Measurements from ENCODE around the gene MTFMT.
A peak's percentile ranks its signal among the peaks of the same experiment; 100 is the strongest.

The MTFMT gene

DNA sequence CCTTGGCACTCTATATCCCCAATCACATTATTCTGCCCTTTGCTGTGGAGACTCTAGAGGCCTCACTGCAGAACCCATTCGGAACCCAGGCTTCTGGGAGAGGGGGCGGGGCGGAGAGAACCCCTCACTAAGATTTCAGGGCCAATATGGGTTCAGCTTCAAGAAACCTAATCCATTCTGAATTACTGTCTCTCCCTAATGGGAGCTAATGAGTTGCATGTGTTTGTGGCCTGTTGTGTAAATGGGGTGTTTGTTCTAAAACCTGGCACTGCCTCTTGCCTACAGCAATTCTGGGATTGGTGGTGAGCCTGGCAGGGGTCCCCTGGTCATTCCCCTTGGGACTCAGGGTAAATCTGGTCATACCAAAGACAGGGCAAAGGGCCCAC lies 39.0 kb upstream of the MTFMT start:
- no peaks in the 10 kb centered on the region for H3K9me3 ChIP-seq (ENCODE audit: severe bottlenecking)
- no peak overlapping the region for H3K27ac ChIP-seq (ENCODE audit: poor library complexity, severe bottlenecking)
- ATAC-seq (ENCODE audit: low read depth) (no peak), DNase-seq (ENCODE audit: low spot score) (no peak)
- no peak for TF ChIP-seq CTCF (IDR thresholded peaks at IDR 0.05; ENCODE audit: poor library complexity, severe bottlenecking)
- H3K4me3 ChIP-seq (ENCODE audit: severe bottlenecking): no peak overlapping the region
- peaks cover 30% of the 10 kb centered on the region for H3K27me3 ChIP-seq (ENCODE audit: insufficient read depth, poor library complexity, severe bottlenecking)
- H3K4me1 ChIP-seq (ENCODE audit: insufficient read depth, poor library complexity, severe bottlenecking): no peaks in the 10 kb centered on the region
- H3K36me3 ChIP-seq (ENCODE audit: low read depth): no peaks in the 10 kb centered on the region

DNA sequence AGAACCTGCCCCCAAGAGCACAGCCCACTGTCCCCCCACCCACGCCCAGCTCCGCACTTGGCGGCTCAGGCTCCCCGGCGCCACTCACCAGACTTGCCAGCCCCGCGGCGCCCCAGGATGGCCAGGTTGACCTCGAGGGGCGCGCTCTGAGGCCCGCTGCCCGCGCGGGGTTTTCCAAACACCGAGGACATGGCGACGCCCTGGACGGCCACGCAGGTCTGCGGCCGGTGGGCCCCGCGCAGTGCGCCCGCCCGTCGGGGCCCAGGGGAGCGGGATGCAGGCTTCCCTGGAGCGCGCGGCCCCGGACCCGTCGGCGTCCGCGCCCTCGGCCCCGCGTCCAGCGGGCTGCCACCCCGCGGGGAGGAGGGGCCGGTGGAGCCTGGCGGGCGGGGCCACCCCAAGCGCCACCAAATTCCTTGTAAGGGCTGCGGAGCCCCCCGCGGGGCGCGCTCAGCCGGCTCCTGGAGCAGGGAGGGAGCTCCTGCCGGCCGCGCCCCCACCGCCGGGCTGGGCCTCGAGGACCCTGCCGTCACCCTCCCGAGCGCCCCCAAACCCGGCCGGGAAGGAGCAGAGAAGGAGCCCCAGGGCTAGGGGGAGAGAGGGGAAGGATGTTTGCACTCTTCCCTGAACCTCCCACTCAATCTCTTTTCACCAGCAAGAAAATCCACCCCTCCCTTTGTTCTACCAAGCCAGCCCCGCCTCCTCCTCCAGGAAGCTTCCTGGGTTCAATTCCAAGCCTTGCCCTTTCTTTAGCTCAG lies 38.4 kb upstream of the MTFMT start, which contains the start of gene RASL12:
Gene RASL12 (minus strand): TSS at position 347 of the 758 bp plus-strand sequence. CDS start 156 bp downstream, at position 191.
- H3K9me3 ChIP-seq (ENCODE audit: severe bottlenecking): no peaks in the 10 kb centered on the region
- H3K4me3 ChIP-seq (ENCODE audit: severe bottlenecking): no peak within 1 kb of the TSS
- no peak for TF ChIP-seq CTCF (IDR thresholded peaks at IDR 0.05; ENCODE audit: poor library complexity, severe bottlenecking)
- H3K27me3 ChIP-seq (ENCODE audit: insufficient read depth, poor library complexity, severe bottlenecking): peaks cover 30% of the 10 kb centered on the region
- ATAC-seq (ENCODE audit: low read depth) (0 out of 3 replicates have a peak, but pooled peaks have one; percentile 17), DNase-seq (ENCODE audit: low spot score) (peak; percentile 69)
- no peak within 1 kb of the TSS for H3K27ac ChIP-seq (ENCODE audit: poor library complexity, severe bottlenecking)
- H3K36me3 ChIP-seq (ENCODE audit: low read depth): no peaks in the 10 kb centered on the region
- H3K4me1 ChIP-seq (ENCODE audit: insufficient read depth, poor library complexity, severe bottlenecking): no peaks in the 10 kb centered on the region

GRCh38 chr15:65067317-65067644 lies 37.8 kb upstream of the MTFMT start:
- no peak for ATAC-seq (ENCODE audit: low read depth)
- TF ChIP-seq CTCF (IDR thresholded peaks at IDR 0.05; ENCODE audit: poor library complexity, severe bottlenecking): no peak
- no peak for DNase-seq (ENCODE audit: low spot score)
- peaks cover 30% of the 10 kb centered on the region for H3K27me3 ChIP-seq (ENCODE audit: insufficient read depth, poor library complexity, severe bottlenecking)
- no peaks in the 10 kb centered on the region for H3K36me3 ChIP-seq (ENCODE audit: low read depth)
- no peaks in the 10 kb centered on the region for H3K9me3 ChIP-seq (ENCODE audit: severe bottlenecking)
- no peak overlapping the region for H3K4me3 ChIP-seq (ENCODE audit: severe bottlenecking)
- no peaks in the 10 kb centered on the region for H3K4me1 ChIP-seq (ENCODE audit: insufficient read depth, poor library complexity, severe bottlenecking)
- no peak overlapping the region for H3K27ac ChIP-seq (ENCODE audit: poor library complexity, severe bottlenecking)

GRCh38 chr15:65066635-65067316 lies 37.3 kb upstream of the MTFMT start:
- Histone ChIP-seq H3K27me3 (ENCODE audit: insufficient read depth, poor library complexity, severe bottlenecking) (peaks cover 30% of the 10 kb centered on the region), H3K4me1 (ENCODE audit: insufficient read depth, poor library complexity, severe bottlenecking) (no peaks in the 10 kb centered on the region), H3K4me3 (ENCODE audit: severe bottlenecking) (no peak overlapping the region), H3K36me3 (ENCODE audit: low read depth) (no peaks in the 10 kb centered on the region), H3K27ac (ENCODE audit: poor library complexity, severe bottlenecking) (no peak overlapping the region), H3K9me3 (ENCODE audit: severe bottlenecking) (no peaks in the 10 kb centered on the region)
- DNase-seq (ENCODE audit: low spot score) (peak; percentile 62), ATAC-seq (ENCODE audit: low read depth) (no peak)
- TF ChIP-seq CTCF (IDR thresholded peaks at IDR 0.05; ENCODE audit: poor library complexity, severe bottlenecking): no peak
